WERI-Rb-1 (cell line): Measurements from ENCODE around the gene SPACDR.

Source experiments
- DNase-seq: peaks from one replicate; pipeline ENCODE4 v3.0.0-alpha.2; 2020
- H3K27ac ChIP-seq: fragments of 250-450 bp; sonication (Bioruptor Pico); 2 replicates; pipeline ENCODE4 v1.5.1; 2020; ENCODE audit warnings: mild to moderate bottlenecking, moderate library complexity
- H3K27me3 ChIP-seq: fragments of 250-450 bp; sonication (Bioruptor Pico); 2 replicates; pipeline ENCODE4 v1.5.1; 2021; ENCODE audit warnings: mild to moderate bottlenecking, low read depth, moderate library complexity; ENCODE audit not compliant: insufficient read depth, severe bottlenecking
- H3K36me3 ChIP-seq: fragments of 250-450 bp; sonication (Bioruptor Pico); 2 replicates; pipeline ENCODE4 v1.5.1; 2020; ENCODE audit warnings: mild to moderate bottlenecking, moderate library complexity
- H3K4me3 ChIP-seq: 2 replicates; pipeline ENCODE4 v1.5.1; 2011; ENCODE audit warnings: low read depth, mild to moderate bottlenecking, control low read depth, low read length
- H3K9me3 ChIP-seq: fragments of 250-450 bp; sonication (Bioruptor Pico); 2 replicates; pipeline ENCODE4 v1.5.1; 2021; ENCODE audit warnings: mild to moderate bottlenecking, moderate library complexity; ENCODE audit not compliant: severe bottlenecking
- CTCF ChIP-seq: IDR thresholded peaks from 2 replicates; pipeline ENCODE4 v1.5.1; 2011; ENCODE audit warnings: low read depth, mild to moderate bottlenecking, control low read depth, inconsistent platforms, low read length

The SPACDR gene

DNA sequence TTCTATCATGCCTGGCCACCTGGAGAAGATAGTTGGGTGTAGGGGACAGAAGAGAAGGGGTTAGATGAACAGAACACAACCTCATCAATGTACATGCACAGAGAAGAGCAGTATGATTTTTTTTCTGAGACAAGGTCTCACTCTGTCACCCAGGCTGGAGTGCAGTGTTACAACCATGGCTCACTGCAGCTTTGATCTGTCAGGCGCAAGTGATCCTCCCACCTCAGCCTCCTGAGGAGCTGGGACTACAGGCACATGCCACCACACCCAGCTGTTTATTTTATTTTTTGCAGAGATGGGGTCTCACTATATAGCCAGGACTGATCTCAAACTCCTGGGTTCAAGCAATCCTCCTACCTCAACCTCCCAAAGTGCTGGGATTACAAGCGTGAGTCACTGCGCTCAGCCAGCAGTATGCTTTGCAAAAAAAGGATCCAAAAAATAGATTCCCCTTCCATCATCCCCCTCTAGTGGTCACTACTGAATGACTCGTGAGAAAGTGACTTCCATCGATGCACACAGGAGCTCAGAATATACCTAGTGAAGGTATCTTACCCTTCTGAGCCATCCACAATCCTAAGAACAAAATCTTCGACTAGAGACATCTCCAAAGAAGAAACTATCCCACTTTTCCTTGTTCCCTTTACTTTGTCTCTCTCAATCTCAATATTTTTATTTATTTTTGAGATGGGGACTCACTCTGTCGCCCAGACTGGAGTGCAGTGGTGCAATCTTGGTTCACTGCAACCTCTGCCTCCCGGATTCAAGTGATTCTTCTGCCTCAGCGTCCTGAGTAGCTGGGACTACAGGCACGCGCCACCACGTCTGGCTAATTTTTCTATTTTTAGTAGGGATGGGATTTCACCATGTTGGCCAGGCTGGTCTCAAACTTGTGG lies 56.5 kb downstream of the SPACDR start:
- no peak overlapping the region for H3K4me3 ChIP-seq
- H3K27me3 ChIP-seq = no peaks in the 10 kb centered on the region
- H3K27ac ChIP-seq = no peak overlapping the region
- H3K36me3 ChIP-seq = no peaks in the 10 kb centered on the region
- TF ChIP-seq CTCF = peak; percentile 58
- no peaks in the 10 kb centered on the region for H3K9me3 ChIP-seq
- DNase-seq = peak; percentile 35

- no peaks in the 10 kb centered on the region for H3K9me3 ChIP-seq
- no peak for DNase-seq
- H3K27me3 ChIP-seq = no peaks in the 10 kb centered on the region
- H3K4me3 ChIP-seq = no peak overlapping the region
- H3K36me3 ChIP-seq = no peaks in the 10 kb centered on the region
- H3K27ac ChIP-seq = no peak overlapping the region
- TF ChIP-seq CTCF = no peak
Observed at GRCh38 chr7:100406767-100407166, 57.3 kb downstream of the SPACDR start.
